IPS DF 19.7 (cell line): ENCODE data around the gene LIMCH1.

Source experiments
- DNase-seq: peaks from one replicate; pipeline ENCODE4 v3.0.0-alpha.2; 2013; ENCODE audit warnings: low read depth, low spot score

Gene LIMCH1

GRCh38 chr4:41528512-41529205 is 9.3 kb upstream of the LIMCH1 start:
- no peak for DNase-seq

- DNase-seq: no peak
Measured at GRCh38 chr4:41530741-41531140, 7.2 kb upstream of the LIMCH1 start.

- DNase-seq: no peak
Measured at GRCh38 chr4:41532336-41532735, 5.6 kb upstream of the LIMCH1 start.

- no peak for DNase-seq
Measured at GRCh38 chr4:41532882-41533281, 5.1 kb upstream of the LIMCH1 start.

- no peak for DNase-seq
Measured at GRCh38 chr4:41533680-41534079, 4.3 kb upstream of the LIMCH1 start.

- DNase-seq: no peak
Measured at GRCh38 chr4:41534404-41534803, 3.6 kb upstream of the LIMCH1 start.

GRCh38 chr4:41535911-41536371 is 2.0 kb upstream of the LIMCH1 start:
- no peak for DNase-seq

GRCh38 chr4:41537292-41537890 is 566 bp upstream of the LIMCH1 start:
- DNase-seq: no peak

- no peak for DNase-seq
Measured at GRCh38 chr4:41538887-41539498, 1.0 kb downstream of the LIMCH1 start.

GRCh38 chr4:41539711-41540110 is 1.8 kb downstream of the LIMCH1 start:
- DNase-seq: no peak

- no peak for DNase-seq
Measured at GRCh38 chr4:41540687-41541086, 2.7 kb downstream of the LIMCH1 start.

- no peak for DNase-seq
Measured at GRCh38 chr4:41541687-41542094, 3.7 kb downstream of the LIMCH1 start.

GRCh38 chr4:41542526-41543275 is 4.7 kb downstream of the LIMCH1 start:
- DNase-seq: no peak

- no peak for DNase-seq
Measured at GRCh38 chr4:41545238-41545637, 7.3 kb downstream of the LIMCH1 start.

GRCh38 chr4:41546638-41547037 is 8.7 kb downstream of the LIMCH1 start:
- no peak for DNase-seq

GRCh38 chr4:41548305-41548880 is 10.4 kb downstream of the LIMCH1 start:
- DNase-seq: no peak

- no peak for DNase-seq
Measured at GRCh38 chr4:41549478-41549877, 11.5 kb downstream of the LIMCH1 start.

GRCh38 chr4:41550308-41550707 is 12.4 kb downstream of the LIMCH1 start:
- DNase-seq: no peak

GRCh38 chr4:41551536-41551935 is 13.6 kb downstream of the LIMCH1 start:
- DNase-seq: no peak

- DNase-seq: no peak
Measured at GRCh38 chr4:41554905-41555304, 16.9 kb downstream of the LIMCH1 start.

- DNase-seq: no peak
Measured at GRCh38 chr4:41556526-41556925, 18.6 kb downstream of the LIMCH1 start.

GRCh38 chr4:41559940-41560516 is 22.1 kb downstream of the LIMCH1 start:
- peak; percentile 7 for DNase-seq
